T-cell (primary cell): ENCODE data around the gene SERINC4. TPM values are rescaled to one million over a fixed set of nuclear protein-coding genes. Genes with fewer than 3 reads are reported as not detected.

Experiments
- ATAC-seq, 4 experiments: fragments of 200-7000 bp in 3 of 4; fragments of 150-1000 bp in 1 of 4; cut with Tn5 transposase; replicated peaks in 1 of 4; 1 replicate in 3 of 4; 2 replicates in 1 of 4; pipeline ENCODE4 v1.10.0; 2021; ENCODE audit warnings: moderate library complexity in 3 of 4, mild to moderate bottlenecking in 2 of 4, moderate number of reproducible peaks in 1 of 4
- CTCF ChIA-PET, 2 donors: fragments of 300-600 bp; sonication (Branson Sonifier 250); formaldehyde crosslinking; loops; one replicate each; lab custom pipeline; 2022; ENCODE audit warnings: antibody characterized with exemption in 2 of 2; lab: Charles Lee
- POLR2A ChIA-PET, 2 donors: fragments of 300-600 bp; sonication (Branson Sonifier 250); formaldehyde crosslinking; loops; one replicate each; lab custom pipeline; 2022; ENCODE audit warnings: antibody characterized with exemption in 2 of 2; lab: Charles Lee
- DNase-seq, 35 experiments: peaks; one replicate each; pipeline versions ENCODE4 v3.0.0 to v3.0.0-alpha.2; 2013 to 2023
- H3K27ac ChIP-seq: one replicate; pipeline ENCODE4 v1.5.1; 2013; ENCODE audit warnings: low read length
- H3K27me3 ChIP-seq, 2 experiments: replicated peaks in 1 of 2; 1 replicate in 1 of 2; 2 replicates in 1 of 2; pipeline versions ENCODE4 v1.6.1 to v1.7.0; 2013; ENCODE audit warnings: low read length in 1 of 2, mixed read lengths in 1 of 2; ENCODE audit not compliant: control insufficient read depth in 2 of 2, insufficient read depth in 2 of 2; ENCODE audit errors: extremely low read depth in 1 of 2
- H3K36me3 ChIP-seq, 2 donors: 1 replicate in 1 of 2; 2 replicates in 1 of 2; pipeline versions ENCODE4 v1.6.1 to v1.7.0; 2013; ENCODE audit warnings: low read length in 1 of 2; ENCODE audit not compliant: control insufficient read depth in 2 of 2, insufficient read depth in 1 of 2; ENCODE audit errors: extremely low read depth in 1 of 2
- H3K4me1 ChIP-seq, 2 experiments: 1 replicate in 1 of 2; 2 replicates in 1 of 2; pipeline versions ENCODE4 v1.6.1 to v1.7.0; 2013; ENCODE audit warnings: low read length in 2 of 2, mixed read lengths in 1 of 2; ENCODE audit not compliant: insufficient read depth in 2 of 2, control insufficient read depth in 1 of 2; ENCODE audit errors: extremely low read depth in 1 of 2
- H3K4me3 ChIP-seq, 2 donors: 1 replicate in 1 of 2; 2 replicates in 1 of 2; pipeline versions ENCODE4 v1.5.1 to v1.7.0; 2013; ENCODE audit warnings: mild to moderate bottlenecking in 2 of 2, low read length in 1 of 2, moderate library complexity in 1 of 2; ENCODE audit not compliant: control insufficient read depth in 1 of 2; ENCODE audit errors: extremely low read depth in 1 of 2
- H3K9me3 ChIP-seq: 2 replicates; pipeline ENCODE4 v1.7.0; 2013
- H3K27ac Mint-ChIP-seq, 2 donors: one replicate each; pipeline ENCODE4 v1.8.0; 2020 to 2021; ENCODE audit warnings: mild to moderate bottlenecking in 2 of 2, mixed read lengths in 2 of 2
- H3K27me3 Mint-ChIP-seq, 2 donors: one replicate each; pipeline ENCODE4 v1.8.0; 2021 to 2022; ENCODE audit warnings: mixed read lengths in 2 of 2
- H3K36me3 Mint-ChIP-seq: one replicate; pipeline ENCODE4 v1.8.0; 2021; ENCODE audit warnings: mixed read lengths
- H3K4me1 Mint-ChIP-seq, 3 donors: one replicate each; pipeline ENCODE4 v1.8.0; 2020 to 2022; ENCODE audit warnings: mixed read lengths in 3 of 3, mild to moderate bottlenecking in 1 of 3
- H3K4me3 Mint-ChIP-seq, 3 donors: one replicate each; pipeline ENCODE4 v1.8.0; 2020 to 2022; ENCODE audit warnings: mild to moderate bottlenecking in 3 of 3, mixed read lengths in 3 of 3, moderate library complexity in 3 of 3
- H3K9me3 Mint-ChIP-seq, 3 donors: one replicate each; pipeline ENCODE4 v1.8.0; 2020 to 2022; ENCODE audit warnings: mixed read lengths in 3 of 3
- WGBS: methylation state at CpG from one replicate; pipeline ENCODE4 v1.1.5; 2013; ENCODE audit warnings: missing lambda C conversion rate; ENCODE audit not compliant: insufficient coverage; 5-methylcytosine and 5-hydroxymethylcytosine counted together
- total RNA-seq, 35 experiments: library from RNA in 6 of 35; stranded (reverse) in 6 of 35; fragments of 120-200 nt in 1 of 35; gene quantifications; one replicate each; pipeline versions ENCODE4 v1.2.1 to v1.2.4 and lab custom pipeline; 2013 to 2026

The SERINC4 gene
- total RNA-seq, 5 donors from 2014 or later (not counting 1 experiment from before 2014, with no cell fraction given), result 0.20 to 0.32 (median 0.26) TPM; not detected in 2

GRCh38 chr15:43800286-43801141 is 494 bp upstream of the SERINC4 start, which contains the start of gene HYPK:
Gene HYPK, plus strand, starts transcription at chr15:43800599. Its CDS starts 24 bp downstream, at chr15:43800623.
- peak within 1 kb of the TSS; percentile 98 for H3K27ac Mint-ChIP-seq
- peaks cover 49% of the 10 kb centered on the region for H3K36me3 Mint-ChIP-seq
- WGBS, result 7% methylated on average over 42 of the region's 44 CpGs
- ChIA-PET POLR2A (interaction anchor here (0.6 to 1.2 kb wide), 6 partner anchors 21 to 627 kb away, joined by 3 to 11 read pairs (median 4); partner anchors contain the start of genes MFAP1 (in 2 of the 2) and CTDSPL2 (in 1 of the 2)), CTCF (interaction anchor here (0.6 to 1.4 kb wide), 4 partner anchors 10 to 55 kb away, joined by 3 to 5 read pairs (median 5); partner anchors contain the start of genes ELL3 (in 1 of the 2), MFAP1 (in 1 of the 2) and PDIA3 (in 1 of the 2))
- peak; percentile 84 to 95 (median 92) for DNase-seq
- Histone ChIP-seq H3K9me3 (no peaks in the 10 kb centered on the region), H3K4me3 (peak within 1 kb of the TSS; percentile 80 to 90), H3K4me1 (peaks cover 15 to 23% of the 10 kb centered on the region in 2 experiments), H3K27me3 (no peaks in the 10 kb centered on the region), H3K27ac (peak within 1 kb of the TSS; percentile 77), H3K36me3 (peaks cover 7 to 61% of the 10 kb centered on the region in 2 donors)
- H3K9me3 Mint-ChIP-seq, result no peaks in the 10 kb centered on the region
- H3K4me3 Mint-ChIP-seq, result peak within 1 kb of the TSS; percentile 97 to 99 (median 99)
- ATAC-seq, result peak; percentile 96 to 99 (median 98)
- H3K4me1 Mint-ChIP-seq, result peaks cover 49 to 54% (median 53%) of the 10 kb centered on the region in 3 donors
- no peaks in the 10 kb centered on the region for H3K27me3 Mint-ChIP-seq

- POLR2A ChIA-PET, result no interaction called here
- no peaks in the 10 kb centered on the region for H3K27me3 ChIP-seq
- peaks cover 60 to 66% (median 64%) of the 10 kb centered on the region in 3 donors for H3K4me1 Mint-ChIP-seq
- no peaks in the 10 kb centered on the region for H3K27me3 Mint-ChIP-seq
- no peaks in the 10 kb centered on the region for H3K9me3 Mint-ChIP-seq
- H3K27ac Mint-ChIP-seq, result peak overlapping the region; percentile 98
- peaks cover 15 to 35% of the 10 kb centered on the region in 2 experiments for H3K4me1 ChIP-seq
- WGBS, result 98% methylated on average over 12 of the region's 16 CpGs
- peaks cover 51% of the 10 kb centered on the region for H3K36me3 Mint-ChIP-seq
- no peak for DNase-seq
- ATAC-seq, result no peak
- no peaks in the 10 kb centered on the region for H3K9me3 ChIP-seq
- H3K4me3 ChIP-seq, result no peak overlapping the region
- H3K36me3 ChIP-seq, result peaks cover 5 to 61% of the 10 kb centered on the region in 2 donors
- CTCF ChIA-PET, result interaction anchor here in 1 of 2 donors (0.6 kb wide), 1 partner anchor 9 kb away, joined by 5 read pairs; no protein-coding TSS in a partner anchor
- peak overlapping the region in 2 of 3 donors; percentile 9 to 97 for H3K4me3 Mint-ChIP-seq
- H3K27ac ChIP-seq, result peak overlapping the region; percentile 77
Measured at GRCh38 chr15:43799209-43799944, 643 bp downstream of the SERINC4 start.

GRCh38 chr15:43796566-43796965 is 3.5 kb downstream of the SERINC4 start:
- H3K9me3 Mint-ChIP-seq, result no peaks in the 10 kb centered on the region
- CTCF ChIA-PET, result interaction anchor here (0.5 to 1.3 kb wide), 5 partner anchors 10 to 1827 kb away, joined by 3 to 5 read pairs (median 4); partner anchors contain the start of genes ELL3 (in 1 of the 2), GOLM2 (in 1 of the 2) and MFAP1 (in 1 of the 2)
- H3K27ac ChIP-seq, result no peak overlapping the region

DNA sequence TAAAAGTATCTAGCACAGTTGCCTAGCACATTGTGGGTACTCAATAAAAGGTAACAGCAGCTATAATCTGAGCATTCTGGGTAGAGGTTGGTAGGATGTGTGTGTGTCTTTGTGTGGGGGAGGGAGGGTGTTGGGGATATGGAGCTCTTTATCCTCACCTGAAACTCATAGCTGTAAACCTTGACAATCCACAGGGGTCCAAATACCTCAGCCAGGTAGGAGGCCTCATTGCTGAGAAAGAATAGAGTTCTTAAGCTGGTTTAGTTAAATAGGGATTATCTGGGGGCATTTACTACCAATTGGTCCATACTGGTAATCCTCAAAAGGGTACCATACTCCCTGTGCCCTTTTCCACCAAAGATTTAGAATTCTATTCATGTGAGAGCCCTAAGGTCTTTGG is 4.0 kb downstream of the SERINC4 start:
- ChIA-PET POLR2A (interaction anchor here (0.5 to 0.6 kb wide), 3 partner anchors 17 to 1656 kb away, joined by 3 to 5 read pairs (median 3); no protein-coding TSS in a partner anchor), CTCF (interaction anchor here (0.6 to 1.3 kb wide), 4 partner anchors 10 to 736 kb away, joined by 3 to 4 read pairs (median 3); partner anchors contain the start of gene MFAP1 (in 1 of the 2))
- Histone ChIP-seq H3K36me3 (peaks cover 5 to 57% of the 10 kb centered on the region in 2 donors), H3K9me3 (no peaks in the 10 kb centered on the region), H3K27me3 (no peaks in the 10 kb centered on the region), H3K4me3 (no peak overlapping the region), H3K4me1 (peaks cover 24 to 51% of the 10 kb centered on the region in 2 experiments), H3K27ac (no peak overlapping the region)
- Mint-ChIP-seq H3K27ac (peak overlapping the region in 1 of 2 donors; percentile 8), H3K36me3 (peaks cover 55% of the 10 kb centered on the region), H3K27me3 (no peaks in the 10 kb centered on the region), H3K4me1 (peaks cover 66 to 76% (median 74%) of the 10 kb centered on the region in 3 donors), H3K4me3 (no peak overlapping the region), H3K9me3 (no peaks in the 10 kb centered on the region)
- no peak for ATAC-seq
- DNase-seq, result no peak

More at GRCh38 chr15:43796566-43796965, 3.5 kb downstream of the SERINC4 start:
- Mint-ChIP-seq H3K4me1 (peaks cover 72 to 79% (median 77%) of the 10 kb centered on the region in 3 donors), H3K4me3 (no peak overlapping the region), H3K27me3 (no peaks in the 10 kb centered on the region), H3K36me3 (peaks cover 58% of the 10 kb centered on the region), H3K27ac (peak overlapping the region; percentile 40 to 68)
- WGBS, result no CpG with 5 or more reads among the region's 3 CpGs
- DNase-seq (no peak), ATAC-seq (no peak)
- peaks cover 5 to 57% of the 10 kb centered on the region in 2 donors for H3K36me3 ChIP-seq
- no peaks in the 10 kb centered on the region for H3K9me3 ChIP-seq
- no peak overlapping the region for H3K4me3 ChIP-seq
- peaks cover 29 to 53% of the 10 kb centered on the region in 2 experiments for H3K4me1 ChIP-seq
- H3K27me3 ChIP-seq, result no peaks in the 10 kb centered on the region
- POLR2A ChIA-PET, result interaction anchor here (0.5 to 1.1 kb wide), 2 partner anchors 28 to 1656 kb away, joined by 3 to 5 read pairs; partner anchors contain the start of gene MFAP1 (in 1 of the 2)

DNA sequence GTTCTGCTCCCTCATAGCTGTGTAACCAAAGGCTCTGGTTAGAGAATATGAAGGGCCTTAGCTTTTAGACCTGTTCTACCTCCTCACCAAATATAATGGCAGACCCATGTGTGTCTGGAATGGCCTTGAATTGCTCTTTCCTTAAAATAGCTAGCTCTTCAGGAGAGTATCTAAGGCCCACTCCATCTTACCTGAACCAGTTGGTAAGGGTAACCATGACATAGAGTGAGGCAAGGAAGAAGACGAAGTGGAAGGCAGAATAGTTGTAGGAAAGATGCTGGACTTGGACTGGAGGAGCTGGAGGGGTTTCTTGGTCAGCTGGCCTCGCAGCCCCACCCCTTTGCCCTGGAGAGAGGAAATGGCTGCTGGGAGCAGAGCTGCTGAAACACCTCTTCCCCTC is 4.8 kb downstream of the SERINC4 start:
- Histone ChIP-seq H3K27ac (no peak overlapping the region), H3K4me3 (no peak overlapping the region), H3K9me3 (no peaks in the 10 kb centered on the region), H3K27me3 (no peaks in the 10 kb centered on the region), H3K36me3 (peaks cover 5 to 57% of the 10 kb centered on the region in 2 donors), H3K4me1 (peaks cover 22 to 45% of the 10 kb centered on the region in 2 experiments)
- Mint-ChIP-seq H3K27ac (peak overlapping the region; percentile 12 to 66), H3K4me1 (peaks cover 58 to 69% (median 67%) of the 10 kb centered on the region in 3 donors), H3K27me3 (no peaks in the 10 kb centered on the region), H3K36me3 (peaks cover 51% of the 10 kb centered on the region), H3K9me3 (no peaks in the 10 kb centered on the region), H3K4me3 (no peak overlapping the region)
- ChIA-PET POLR2A (interaction anchor here (0.6 to 1.1 kb wide), 3 partner anchors 18 to 43 kb away, joined by 3 to 4 read pairs (median 3); no protein-coding TSS in a partner anchor), CTCF (interaction anchor here in 1 of 2 donors (0.6 to 0.8 kb wide), 2 partner anchors 30 to 982 kb away, joined by 3 to 4 read pairs; no protein-coding TSS in a partner anchor)
- no peak for ATAC-seq
- no CpG with 5 or more reads among the region's 2 CpGs for WGBS
- DNase-seq, result no peak
